Stomach smooth muscle (tissue), 2 donors: ENCODE data around the gene CNGA4.

Experiments used
- H3K27ac ChIP-seq: one replicate; pipeline ENCODE4 v1.7.0; 2013; ENCODE audit warnings: mild to moderate bottlenecking, low read length, inconsistent platforms
- H3K27me3 ChIP-seq, 2 donors: one replicate each; pipeline ENCODE4 v1.7.0; 2013; ENCODE audit warnings: low read length in 2 of 2; ENCODE audit not compliant: insufficient read depth in 2 of 2, control insufficient read depth in 1 of 2
- H3K36me3 ChIP-seq, 2 donors: one replicate each; pipeline ENCODE4 v1.7.0; 2013; ENCODE audit warnings: low read length in 2 of 2; ENCODE audit not compliant: control insufficient read depth in 2 of 2, insufficient read depth in 2 of 2
- H3K4me1 ChIP-seq: one replicate; pipeline ENCODE4 v1.7.0; 2013; ENCODE audit warnings: low read length; ENCODE audit not compliant: control insufficient read depth, insufficient read depth
- H3K4me3 ChIP-seq, 2 donors: one replicate each; pipeline ENCODE4 v1.7.0; 2013; ENCODE audit warnings: low read length in 2 of 2
- H3K9ac ChIP-seq, 2 donors: one replicate each; pipeline ENCODE4 v1.7.0; 2013; ENCODE audit warnings: low read length in 2 of 2, mild to moderate bottlenecking in 1 of 2
- H3K9me3 ChIP-seq, 2 donors: one replicate each; pipeline ENCODE4 v1.7.0; 2013; ENCODE audit warnings: low read length in 2 of 2; ENCODE audit not compliant: control insufficient read depth in 2 of 2
- donor health status: healthy.
- donor health status: Pancreatic carcinoma.

The CNGA4 gene

DNA sequence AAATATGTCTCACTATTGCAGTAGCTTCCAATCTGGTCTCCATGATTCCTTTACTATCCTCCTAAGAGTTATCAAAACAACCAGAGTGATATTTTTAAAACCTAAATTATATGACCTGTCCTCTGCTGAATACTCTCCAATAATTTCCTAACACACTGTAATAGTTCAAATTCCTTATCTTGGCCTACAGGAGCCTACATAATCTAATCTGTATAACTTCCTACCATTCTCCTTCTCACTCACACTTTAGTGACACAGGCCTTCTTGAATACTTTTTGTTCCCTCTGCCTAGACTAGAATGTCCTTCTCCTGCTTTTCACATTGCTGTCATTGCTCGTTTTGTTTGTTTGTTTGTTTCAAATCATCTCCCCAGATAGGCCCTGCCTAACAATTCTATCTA is 13.9 kb upstream of the CNGA4 start:
- no peak overlapping the region for H3K4me3 ChIP-seq
- no peak overlapping the region for H3K9ac ChIP-seq
- no peaks in the 10 kb centered on the region for H3K4me1 ChIP-seq
- peaks cover 28 to 38% of the 10 kb centered on the region in 2 donors for H3K36me3 ChIP-seq
- H3K27ac ChIP-seq, result no peak overlapping the region
- H3K9me3 ChIP-seq, result no peaks in the 10 kb centered on the region
- H3K27me3 ChIP-seq, result no peaks in the 10 kb centered on the region

DNA sequence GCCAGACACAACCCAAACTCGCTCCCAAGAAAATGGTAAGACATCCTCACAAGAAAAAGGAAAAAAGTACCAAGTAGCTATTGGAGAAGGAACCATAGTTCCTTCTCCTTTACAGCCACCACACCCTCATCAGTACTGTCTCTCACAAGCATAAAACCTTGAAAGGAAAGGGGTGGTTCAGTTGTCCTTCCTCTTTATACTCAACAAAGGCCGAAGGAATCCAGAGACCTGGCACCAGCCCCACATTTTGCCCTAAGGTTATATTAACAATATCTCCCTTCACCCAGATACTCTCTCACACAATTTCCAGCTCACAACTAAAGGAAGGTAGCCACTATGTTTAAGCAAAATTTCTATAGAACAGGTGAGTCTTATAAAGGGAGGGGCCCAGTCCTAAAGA is 13.0 kb upstream of the CNGA4 start:
- H3K4me3 ChIP-seq, result no peak overlapping the region
- H3K9me3 ChIP-seq, result no peaks in the 10 kb centered on the region
- peaks cover 26 to 30% of the 10 kb centered on the region in 2 donors for H3K36me3 ChIP-seq
- H3K4me1 ChIP-seq, result no peaks in the 10 kb centered on the region
- no peaks in the 10 kb centered on the region for H3K27me3 ChIP-seq
- H3K9ac ChIP-seq, result no peak overlapping the region
- no peak overlapping the region for H3K27ac ChIP-seq

DNA sequence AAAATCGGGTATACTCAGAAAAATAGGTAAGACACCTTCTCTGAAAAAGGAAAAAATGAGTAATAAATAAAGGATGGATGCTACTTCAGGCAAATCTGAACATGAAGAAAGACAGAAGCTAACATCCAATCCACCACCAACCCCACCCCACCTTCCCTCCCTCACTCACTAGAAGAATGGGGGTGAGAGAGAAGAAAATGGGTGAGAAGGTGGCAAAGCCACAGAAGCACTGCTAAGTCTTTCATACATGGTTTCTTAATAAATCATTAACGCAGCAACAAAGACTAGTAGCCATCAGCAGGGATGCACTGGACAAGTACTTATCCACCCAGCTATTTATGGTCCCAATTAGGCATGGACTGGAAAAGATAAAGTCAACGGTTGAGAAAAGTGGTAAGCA is 10.4 kb upstream of the CNGA4 start:
- Histone ChIP-seq H3K36me3 (peaks cover 8% of the 10 kb centered on the region in 2 donors), H3K4me3 (no peak overlapping the region), H3K4me1 (peaks cover under 1% of the 10 kb centered on the region), H3K9ac (no peak overlapping the region), H3K27me3 (no peaks in the 10 kb centered on the region), H3K9me3 (no peaks in the 10 kb centered on the region), H3K27ac (no peak overlapping the region)

DNA sequence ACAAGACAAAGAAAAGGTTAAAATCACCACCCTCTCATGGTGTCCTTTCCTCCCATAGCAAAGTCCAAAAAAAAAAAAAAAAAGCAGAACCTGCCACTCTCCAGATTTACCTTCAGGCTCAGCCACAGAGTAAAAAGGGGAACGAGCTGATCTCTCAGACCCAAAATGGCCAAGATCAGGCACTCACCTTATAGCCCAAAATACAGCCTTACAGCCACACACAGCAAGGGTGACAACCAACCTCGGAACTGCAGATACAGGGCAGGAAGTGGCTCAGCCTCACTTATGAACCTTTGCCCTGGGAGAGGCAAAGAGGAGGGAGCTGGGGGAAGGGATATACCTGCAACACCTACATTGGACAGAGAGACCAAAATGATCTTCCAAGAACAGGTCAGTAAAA is 9.0 kb upstream of the CNGA4 start:
- Histone ChIP-seq H3K9me3 (no peaks in the 10 kb centered on the region), H3K36me3 (no peaks in the 10 kb centered on the region), H3K9ac (no peak overlapping the region), H3K4me1 (peaks cover 5% of the 10 kb centered on the region), H3K27me3 (no peaks in the 10 kb centered on the region), H3K27ac (no peak overlapping the region), H3K4me3 (no peak overlapping the region)

DNA sequence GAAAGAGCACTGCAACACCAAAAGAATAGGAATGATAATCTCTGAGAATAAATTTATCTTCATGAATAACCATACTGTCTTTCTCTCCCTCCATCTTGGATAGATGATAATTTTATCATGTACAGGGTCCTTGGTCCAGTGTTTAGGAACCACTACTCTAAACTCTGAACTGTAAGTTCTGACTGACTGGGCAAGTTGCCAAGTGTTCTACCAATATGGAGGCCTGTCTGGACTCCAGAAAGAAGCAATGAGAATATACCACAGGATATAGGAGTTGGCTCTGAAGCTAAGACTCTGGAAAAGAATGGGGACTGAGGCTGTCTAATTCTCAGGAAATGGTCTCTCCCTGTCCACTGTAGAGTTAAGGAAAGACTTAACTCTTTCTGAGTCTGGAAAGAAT is 6.0 kb upstream of the CNGA4 start:
- Histone ChIP-seq H3K27ac (no peak overlapping the region), H3K27me3 (no peaks in the 10 kb centered on the region), H3K9me3 (no peaks in the 10 kb centered on the region), H3K4me1 (peaks cover 5% of the 10 kb centered on the region), H3K9ac (no peak overlapping the region), H3K4me3 (no peak overlapping the region), H3K36me3 (no peaks in the 10 kb centered on the region)

DNA sequence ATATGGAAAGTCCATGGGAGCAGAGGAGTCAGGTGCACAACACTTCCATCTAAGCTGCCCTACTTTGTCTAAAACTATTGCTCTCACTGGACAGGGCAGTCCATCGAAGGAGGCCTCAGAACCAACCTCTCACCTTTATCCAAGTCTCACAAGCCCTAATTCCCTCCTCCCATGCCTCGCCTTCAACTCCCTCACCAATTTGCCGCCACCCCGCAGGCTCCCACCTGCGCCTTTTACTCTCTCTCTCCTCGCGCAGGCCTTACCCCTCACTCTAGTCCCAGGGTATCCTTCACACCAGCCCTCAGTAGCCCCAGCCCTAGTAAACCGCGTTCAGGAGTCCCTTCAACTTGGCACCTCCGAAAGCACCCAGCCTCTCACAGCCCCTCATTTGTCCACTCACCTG is 4.9 kb upstream of the CNGA4 start:
- H3K27me3 ChIP-seq, result no peaks in the 10 kb centered on the region
- no peaks in the 10 kb centered on the region for H3K36me3 ChIP-seq
- H3K9ac ChIP-seq, result peak overlapping the region; percentile 88 to 93
- H3K9me3 ChIP-seq, result no peaks in the 10 kb centered on the region
- peak overlapping the region; percentile 76 for H3K27ac ChIP-seq
- peaks cover 5% of the 10 kb centered on the region for H3K4me1 ChIP-seq
- H3K4me3 ChIP-seq, result peak overlapping the region; percentile 84 to 98

DNA sequence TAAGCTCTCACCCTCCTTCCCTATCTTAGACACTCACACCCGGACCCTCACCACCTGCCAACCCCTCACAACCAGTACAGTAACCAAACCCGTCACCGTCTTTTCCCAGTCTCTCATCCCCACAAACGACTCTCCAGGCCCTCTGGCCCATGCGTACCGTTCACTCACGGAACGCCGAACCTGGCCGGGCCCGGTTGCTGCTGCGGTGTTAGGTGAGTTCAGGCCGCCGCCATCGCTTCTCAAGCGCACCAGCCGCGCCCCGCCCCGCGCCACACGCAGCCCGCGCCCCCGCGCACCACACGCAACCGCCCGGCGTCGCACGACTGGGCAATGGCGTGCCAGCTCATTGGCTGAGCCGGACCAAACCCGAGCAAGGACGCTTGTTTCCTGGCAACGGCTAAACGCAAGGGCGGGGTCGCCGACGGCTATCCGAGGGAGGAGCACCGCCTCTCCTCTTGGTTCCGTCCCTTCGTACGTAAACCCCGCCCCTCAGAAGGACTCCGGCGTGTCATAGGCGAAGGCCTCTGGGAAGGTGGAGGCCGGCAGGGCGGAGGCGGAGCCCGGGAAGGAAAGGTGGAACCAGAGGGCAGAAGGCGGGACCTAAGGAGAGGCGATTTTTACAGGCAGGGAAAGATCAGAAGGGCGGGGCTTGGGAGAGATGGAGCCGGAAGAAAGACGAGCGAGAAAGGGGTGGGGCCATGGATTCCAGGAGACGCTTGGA is 4.3 kb upstream of the CNGA4 start, which contains the start of gene FHIP1B:
Gene FHIP1B (minus strand): TSS at position 250 of the 721 bp plus-strand sequence. CDS start 10,120 bp downstream, outside the sequence.
- H3K9me3 ChIP-seq, result no peaks in the 10 kb centered on the region
- peak within 1 kb of the TSS; percentile 94 to 98 for H3K4me3 ChIP-seq
- H3K27me3 ChIP-seq, result no peaks in the 10 kb centered on the region
- H3K9ac ChIP-seq, result peak within 1 kb of the TSS; percentile 88 to 93
- H3K27ac ChIP-seq, result peak within 1 kb of the TSS; percentile 76
- H3K4me1 ChIP-seq, result peaks cover 5% of the 10 kb centered on the region
- no peaks in the 10 kb centered on the region for H3K36me3 ChIP-seq

DNA sequence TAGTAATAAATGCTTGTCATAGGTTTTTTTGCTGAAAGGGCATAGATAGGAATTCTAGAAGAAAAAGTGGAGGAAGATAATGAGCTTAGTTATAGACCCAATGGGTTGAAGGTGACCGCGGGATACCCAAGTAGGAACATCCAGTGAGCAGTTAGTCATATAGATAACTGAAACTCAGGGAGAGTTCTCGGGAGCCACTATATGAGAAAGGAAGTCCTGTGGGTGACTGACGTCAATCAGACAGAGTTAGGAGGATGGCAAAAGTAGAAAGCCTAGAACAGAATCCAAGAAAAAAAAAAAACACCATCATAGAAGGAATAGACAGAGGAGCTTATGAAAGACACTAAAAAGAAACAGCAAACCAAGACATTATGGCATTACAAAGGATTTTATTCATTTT is 1.6 kb upstream of the CNGA4 start:
- Histone ChIP-seq H3K9ac (no peak overlapping the region), H3K4me3 (no peak overlapping the region), H3K4me1 (peaks cover 5% of the 10 kb centered on the region), H3K36me3 (no peaks in the 10 kb centered on the region), H3K27ac (no peak overlapping the region), H3K27me3 (no peaks in the 10 kb centered on the region), H3K9me3 (no peaks in the 10 kb centered on the region)

DNA sequence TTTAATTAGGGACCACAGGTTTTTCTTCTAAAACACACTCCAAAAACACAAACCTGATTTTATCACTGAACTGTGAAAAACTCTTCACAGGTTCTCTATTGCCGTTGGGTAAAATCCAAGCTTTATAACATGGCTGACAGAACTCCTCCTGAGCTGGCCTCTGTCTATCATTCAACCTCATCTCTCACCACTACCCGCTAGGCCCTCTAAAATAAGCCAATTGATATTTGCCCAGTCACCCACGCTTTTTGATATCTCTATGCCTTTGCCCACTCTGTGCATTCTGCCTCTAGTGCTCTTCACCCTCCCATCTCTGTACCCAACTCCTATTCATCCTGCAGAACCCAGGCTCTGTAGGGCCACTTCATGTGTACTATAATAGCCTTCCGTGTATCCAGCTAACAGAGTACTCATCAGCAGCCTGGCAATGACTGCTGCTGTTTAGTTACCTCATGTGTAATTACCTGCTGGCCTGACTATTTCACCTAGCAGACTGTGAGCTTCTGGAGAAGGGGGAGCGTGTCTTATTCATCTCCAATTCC is 1.1 kb upstream of the CNGA4 start:
- H3K4me1 ChIP-seq, result peaks cover 5% of the 10 kb centered on the region
- H3K4me3 ChIP-seq, result no peak overlapping the region
- H3K9ac ChIP-seq, result no peak overlapping the region
- no peaks in the 10 kb centered on the region for H3K36me3 ChIP-seq
- no peaks in the 10 kb centered on the region for H3K9me3 ChIP-seq
- no peak overlapping the region for H3K27ac ChIP-seq
- H3K27me3 ChIP-seq, result no peaks in the 10 kb centered on the region

DNA sequence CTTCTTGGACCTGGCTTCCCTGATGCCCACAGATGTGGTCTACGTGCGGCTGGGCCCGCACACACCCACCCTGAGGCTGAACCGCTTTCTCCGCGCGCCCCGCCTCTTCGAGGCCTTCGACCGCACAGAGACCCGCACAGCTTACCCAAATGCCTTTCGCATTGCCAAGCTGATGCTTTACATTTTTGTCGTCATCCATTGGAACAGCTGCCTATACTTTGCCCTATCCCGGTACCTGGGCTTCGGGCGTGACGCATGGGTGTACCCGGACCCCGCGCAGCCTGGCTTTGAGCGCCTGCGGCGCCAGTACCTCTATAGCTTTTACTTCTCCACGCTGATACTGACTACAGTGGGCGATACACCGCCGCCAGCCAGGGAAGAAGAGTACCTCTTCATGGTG is 1.2 kb downstream of the CNGA4 start:
- Histone ChIP-seq H3K27ac (no peak overlapping the region), H3K36me3 (no peaks in the 10 kb centered on the region), H3K4me1 (no peaks in the 10 kb centered on the region), H3K9ac (no peak overlapping the region), H3K27me3 (no peaks in the 10 kb centered on the region), H3K4me3 (no peak overlapping the region), H3K9me3 (no peaks in the 10 kb centered on the region)

DNA sequence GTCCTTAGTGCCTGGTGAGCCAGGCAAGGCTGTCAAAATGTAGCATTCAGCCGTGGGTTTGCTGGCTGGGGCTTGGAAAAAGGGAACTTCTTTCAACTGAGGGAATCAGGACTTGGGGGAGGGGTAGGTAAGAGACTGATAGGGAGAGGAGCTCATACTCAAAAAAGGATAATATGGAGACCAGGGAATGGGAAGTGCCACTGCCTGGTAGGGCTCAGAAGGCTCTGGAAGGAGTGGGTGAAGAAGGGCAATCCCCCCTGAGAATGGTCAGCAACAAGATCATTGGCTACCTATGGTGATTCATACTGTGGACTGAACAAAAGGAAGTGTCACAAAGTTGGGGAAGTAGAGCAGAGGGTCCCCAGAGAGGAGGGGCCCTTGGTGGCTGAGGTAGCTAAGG is 1.9 kb downstream of the CNGA4 start:
- Histone ChIP-seq H3K9me3 (no peaks in the 10 kb centered on the region), H3K9ac (no peak overlapping the region), H3K27ac (no peak overlapping the region), H3K27me3 (no peaks in the 10 kb centered on the region), H3K4me3 (no peak overlapping the region), H3K4me1 (no peaks in the 10 kb centered on the region), H3K36me3 (no peaks in the 10 kb centered on the region)
